ENCODE results near the gene PROX1. TPM values are rescaled to one million over a fixed set of nuclear protein-coding genes. Genes with fewer than 3 reads are reported as not detected.

The PROX1 gene
- total and polyA plus RNA-seq, 2 donors (not counting 1 experiment from before 2014, with no cell fraction given) = 0.24 to 3.8 TPM

DNA sequence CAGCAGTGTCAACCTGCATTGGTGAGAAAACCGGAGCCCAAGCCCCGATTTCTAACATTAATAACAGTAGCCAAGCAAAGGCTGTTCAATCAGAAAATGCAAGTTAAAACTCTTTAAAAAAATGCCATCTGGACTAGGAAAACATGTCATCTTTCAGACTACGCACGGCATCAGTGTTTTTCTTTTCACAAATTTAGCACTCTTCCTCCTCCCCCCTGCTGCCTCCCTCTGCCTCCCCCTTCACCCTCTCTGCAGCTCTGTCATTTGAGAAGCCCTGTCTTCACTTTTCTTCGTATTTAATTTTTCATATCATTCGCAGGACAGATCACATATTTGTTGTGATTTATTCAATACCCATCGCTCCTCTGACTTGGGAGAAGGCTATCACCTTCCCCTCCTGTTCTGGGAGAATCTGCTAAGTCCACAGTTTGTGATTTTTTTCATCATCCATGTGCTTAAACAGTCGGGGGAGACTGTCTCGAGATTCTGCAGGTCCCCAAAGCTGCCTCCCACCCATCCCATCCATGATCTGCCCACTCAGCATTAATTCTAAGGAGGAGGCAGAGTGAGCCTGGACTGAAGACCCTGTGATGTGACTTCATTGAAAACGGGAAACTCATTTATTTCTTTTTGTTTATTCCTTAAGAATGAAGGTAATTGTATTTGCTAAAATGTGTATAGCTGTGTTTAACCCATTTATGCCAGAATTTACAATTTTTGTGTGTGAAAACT is 84.8 kb downstream of the PROX1 start:
- H2AFZ ChIP-seq (ENCODE audit: insufficient read depth, low read depth, low read length, poor library complexity, severe bottlenecking) = no peak overlapping the region
- no peaks in the 10 kb centered on the region for H3K4me1 ChIP-seq (ENCODE audit: control insufficient read depth in 2 of 2, insufficient read depth in 2 of 2, low read length in 2 of 2)
- Mint-ChIP-seq H3K27ac (no peak overlapping the region), H3K4me3 (no peak overlapping the region), H3K4me1 (no peaks in the 10 kb centered on the region), H3K27me3 (peaks cover 10% of the 10 kb centered on the region), H3K9me3 (ENCODE audit: insufficient read depth) (no peaks in the 10 kb centered on the region)
- no peaks in the 10 kb centered on the region for H4K20me1 ChIP-seq (ENCODE audit: control insufficient read depth, insufficient read depth, low read length, poor library complexity, severe bottlenecking)
- H3K9me3 ChIP-seq (ENCODE audit: control extremely low read depth in 1 of 3, control insufficient read depth in 2 of 3, insufficient read depth in 1 of 3, low read length in 2 of 3) = peaks cover 0 to 6% (median 0%) of the 10 kb centered on the region in 3 donors
- ATAC-seq (ENCODE audit: low read depth) (no peak), DNase-seq (no peak)
- H3K27me3 ChIP-seq (replicated peaks in 1 of 4; ENCODE audit: control extremely low read depth in 1 of 4, control insufficient read depth in 3 of 4, insufficient read depth in 4 of 4, low read length in 3 of 4) = no peaks in the 10 kb centered on the region
- no peak overlapping the region for H3K4me3 ChIP-seq (ENCODE audit: control extremely low read depth in 1 of 5, extremely low read depth in 1 of 5, insufficient read depth in 1 of 5, low read depth in 2 of 5, low read length in 4 of 5)
- no peak for TF ChIP-seq EZH2 (IDR thresholded peaks at IDR 0.05; ENCODE audit: borderline replicate concordance, insufficient read depth, low read depth, low read length, poor library complexity, severe bottlenecking)
- TF ChIP-seq, protein P1, sequence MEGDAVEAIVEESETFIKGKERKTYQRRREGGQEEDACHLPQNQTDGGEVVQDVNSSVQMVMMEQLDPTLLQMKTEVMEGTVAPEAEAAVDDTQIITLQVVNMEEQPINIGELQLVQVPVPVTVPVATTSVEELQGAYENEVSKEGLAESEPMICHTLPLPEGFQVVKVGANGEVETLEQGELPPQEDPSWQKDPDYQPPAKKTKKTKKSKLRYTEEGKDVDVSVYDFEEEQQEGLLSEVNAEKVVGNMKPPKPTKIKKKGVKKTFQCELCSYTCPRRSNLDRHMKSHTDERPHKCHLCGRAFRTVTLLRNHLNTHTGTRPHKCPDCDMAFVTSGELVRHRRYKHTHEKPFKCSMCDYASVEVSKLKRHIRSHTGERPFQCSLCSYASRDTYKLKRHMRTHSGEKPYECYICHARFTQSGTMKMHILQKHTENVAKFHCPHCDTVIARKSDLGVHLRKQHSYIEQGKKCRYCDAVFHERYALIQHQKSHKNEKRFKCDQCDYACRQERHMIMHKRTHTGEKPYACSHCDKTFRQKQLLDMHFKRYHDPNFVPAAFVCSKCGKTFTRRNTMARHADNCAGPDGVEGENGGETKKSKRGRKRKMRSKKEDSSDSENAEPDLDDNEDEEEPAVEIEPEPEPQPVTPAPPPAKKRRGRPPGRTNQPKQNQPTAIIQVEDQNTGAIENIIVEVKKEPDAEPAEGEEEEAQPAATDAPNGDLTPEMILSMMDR (IDR thresholded peaks at IDR 0.05) = no peak
- intact Hi-C loops (cut with micrococcal nuclease) = no loop called here
- no peak overlapping the region for H3K4me2 ChIP-seq (replicated peaks; ENCODE audit: low read depth, low read length, poor library complexity, severe bottlenecking)
- no peak overlapping the region for H3K27ac ChIP-seq (ENCODE audit: low read length in 2 of 2)
- WGBS (ENCODE audit: insufficient coverage) = 88% methylated on average over 6 of the region's 10 CpGs
- POLR2A ChIA-PET = no interaction called here
- no peak overlapping the region for H3K9ac ChIP-seq (ENCODE audit: low read length)
- no peaks in the 10 kb centered on the region for H3K79me2 ChIP-seq (ENCODE audit: control insufficient read depth, insufficient read depth, low read length)
- CTCF ChIA-PET = no interaction called here
- no peaks in the 10 kb centered on the region for H3K36me3 ChIP-seq (replicated peaks in 1 of 2; ENCODE audit: control extremely low read depth in 1 of 2, control insufficient read depth in 1 of 2, extremely low read depth in 1 of 2, insufficient read depth in 2 of 2, low read length in 1 of 2)

DNA sequence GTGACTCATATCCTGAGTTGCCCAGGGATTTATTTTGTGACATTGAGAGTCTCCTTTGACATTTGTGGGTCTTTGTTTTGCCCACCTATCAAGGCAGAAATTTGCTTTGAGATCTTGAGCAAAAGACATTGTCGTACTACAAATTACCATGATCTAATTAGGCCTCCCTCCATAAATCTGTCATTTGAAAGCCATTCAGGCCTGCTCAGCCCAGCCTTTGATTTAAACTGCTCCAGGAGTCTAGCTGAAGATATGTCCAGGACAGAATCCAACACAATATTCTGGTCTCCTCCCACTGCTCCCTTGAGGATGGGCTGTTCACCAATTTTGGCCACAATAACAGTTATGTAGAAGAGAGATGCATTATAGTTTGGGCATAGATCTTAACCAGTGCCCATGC is 86.7 kb downstream of the PROX1 start:
- H3K4me1 ChIP-seq (ENCODE audit: control insufficient read depth in 2 of 2, insufficient read depth in 2 of 2, low read length in 2 of 2) = no peaks in the 10 kb centered on the region
- ATAC-seq (ENCODE audit: low read depth) (no peak), DNase-seq (no peak)
- H3K27me3 ChIP-seq (replicated peaks in 1 of 4; ENCODE audit: control extremely low read depth in 1 of 4, control insufficient read depth in 3 of 4, insufficient read depth in 4 of 4, low read length in 3 of 4) = no peaks in the 10 kb centered on the region
- no peak overlapping the region for H3K9ac ChIP-seq (ENCODE audit: low read length)
- intact Hi-C loops (cut with micrococcal nuclease) = no loop called here
- TF ChIP-seq, protein P1 (IDR thresholded peaks at IDR 0.05) = no peak
- TF ChIP-seq EZH2 (IDR thresholded peaks at IDR 0.05; ENCODE audit: borderline replicate concordance, insufficient read depth, low read depth, low read length, poor library complexity, severe bottlenecking) = no peak
- POLR2A ChIA-PET = no interaction called here
- Mint-ChIP-seq H3K4me1 (no peaks in the 10 kb centered on the region), H3K27me3 (peaks cover 10% of the 10 kb centered on the region), H3K27ac (no peak overlapping the region), H3K4me3 (no peak overlapping the region), H3K9me3 (ENCODE audit: insufficient read depth) (no peaks in the 10 kb centered on the region)
- H3K27ac ChIP-seq (ENCODE audit: low read length in 2 of 2) = no peak overlapping the region
- H3K4me3 ChIP-seq (ENCODE audit: control extremely low read depth in 1 of 5, extremely low read depth in 1 of 5, insufficient read depth in 1 of 5, low read depth in 2 of 5, low read length in 4 of 5) = no peak overlapping the region
- no peaks in the 10 kb centered on the region for H3K79me2 ChIP-seq (ENCODE audit: control insufficient read depth, insufficient read depth, low read length)
- no peak overlapping the region for H3K4me2 ChIP-seq (replicated peaks; ENCODE audit: low read depth, low read length, poor library complexity, severe bottlenecking)
- peaks cover 0 to 6% (median 0%) of the 10 kb centered on the region in 3 donors for H3K9me3 ChIP-seq (ENCODE audit: control extremely low read depth in 1 of 3, control insufficient read depth in 2 of 3, insufficient read depth in 1 of 3, low read length in 2 of 3)
- 60% methylated on average over 1 of the region's 1 CpG for WGBS (ENCODE audit: insufficient coverage)
- no peak overlapping the region for H2AFZ ChIP-seq (ENCODE audit: insufficient read depth, low read depth, low read length, poor library complexity, severe bottlenecking)
- no peaks in the 10 kb centered on the region for H4K20me1 ChIP-seq (ENCODE audit: control insufficient read depth, insufficient read depth, low read length, poor library complexity, severe bottlenecking)
- CTCF ChIA-PET = no interaction called here
- no peaks in the 10 kb centered on the region for H3K36me3 ChIP-seq (replicated peaks in 1 of 2; ENCODE audit: control extremely low read depth in 1 of 2, control insufficient read depth in 1 of 2, extremely low read depth in 1 of 2, insufficient read depth in 2 of 2, low read length in 1 of 2)

Data from B cell (primary cell).